ENCODE results near the gene TMEM267.
A peak's percentile ranks its signal among the peaks of the same experiment; 100 is the strongest.
"Not testable (repeated sequence)": the region's sequence is repeated elsewhere in the genome, so short reads cannot be mapped to it uniquely, and the experiment has no call there.

TMEM267 gene, protein sequence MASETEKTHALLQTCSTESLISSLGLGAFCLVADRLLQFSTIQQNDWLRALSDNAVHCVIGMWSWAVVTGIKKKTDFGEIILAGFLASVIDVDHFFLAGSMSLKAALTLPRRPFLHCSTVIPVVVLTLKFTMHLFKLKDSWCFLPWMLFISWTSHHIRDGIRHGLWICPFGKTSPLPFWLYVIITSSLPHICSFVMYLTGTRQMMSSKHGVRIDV

GRCh38 chr5:43483298-43484105 is at the start of gene TMEM267:
Gene TMEM267, minus strand, starts transcription at chr5:43483865. Its CDS starts 29,896 bp downstream, at chr5:43453969.
- DNase-seq (ENCODE audit: low read depth), result peak; percentile 64

- DNase-seq (ENCODE audit: low read depth), result no peak
Observed at GRCh38 chr5:43530648-43531047, 47.0 kb upstream of the TMEM267 start.

DNA sequence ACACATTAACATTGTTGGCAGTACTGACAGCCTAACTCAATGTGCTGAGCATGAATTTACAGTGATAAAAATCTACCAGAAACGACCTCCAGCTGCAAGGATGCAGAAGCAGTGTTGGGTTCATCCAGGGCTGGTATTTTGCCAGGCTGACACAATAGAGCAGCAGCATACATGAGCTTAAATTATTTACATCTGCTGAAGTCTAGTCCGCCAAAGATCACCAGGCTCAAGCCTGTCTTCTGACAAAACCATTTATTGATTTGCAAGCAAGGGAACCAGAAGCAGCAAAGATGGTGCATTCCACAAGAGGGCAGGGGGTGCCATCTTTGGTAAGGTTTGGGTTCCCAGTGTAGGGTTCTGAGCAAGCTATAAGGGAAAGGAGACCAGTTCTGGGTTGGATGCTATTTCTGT is 40.0 kb upstream of the TMEM267 start:
- no peak for DNase-seq (ENCODE audit: low read depth)

DNA sequence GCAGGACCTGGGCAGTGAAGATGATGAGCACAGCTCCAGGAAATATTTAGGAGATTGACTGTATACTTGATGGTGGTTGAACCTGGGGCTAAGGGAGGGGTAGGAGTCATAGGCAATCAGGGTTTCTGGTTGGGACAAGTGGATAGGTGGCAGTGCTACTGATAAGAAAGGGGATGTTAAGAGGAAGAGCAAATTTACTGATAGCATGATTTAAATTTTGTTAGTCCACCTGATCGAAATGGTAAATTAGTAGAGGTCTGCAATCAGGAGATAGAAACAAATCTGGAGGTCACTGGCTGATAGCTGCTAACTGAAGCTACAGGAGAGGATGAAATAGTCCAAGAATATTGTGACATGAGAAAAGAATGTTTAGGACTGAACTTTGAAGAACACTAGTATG is 37.0 kb upstream of the TMEM267 start:
- DNase-seq (ENCODE audit: low read depth), result no peak

DNA sequence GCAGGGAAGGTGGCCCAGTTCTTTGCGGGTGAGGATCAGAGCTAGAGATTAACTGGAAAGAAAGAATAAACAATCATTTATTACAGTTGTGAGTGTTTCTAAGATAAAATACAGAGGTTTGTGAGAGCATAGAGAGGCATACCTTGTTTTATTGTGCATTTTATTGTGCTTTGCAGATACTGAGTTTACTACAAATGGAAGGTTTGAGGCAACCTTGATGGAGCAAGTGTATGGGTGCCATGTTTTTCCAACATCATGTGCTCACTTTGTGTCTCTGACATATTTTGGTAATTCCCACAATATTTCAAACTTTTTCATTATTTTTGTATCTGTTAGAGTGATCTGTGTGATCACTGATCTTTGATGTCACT is 32.0 kb upstream of the TMEM267 start:
- DNase-seq (ENCODE audit: low read depth), result no peak

- peak; percentile 88 for DNase-seq (ENCODE audit: low read depth)
Observed at GRCh38 chr5:43514816-43515677, 31.4 kb upstream of the TMEM267 start, which contains the start of gene C5orf34. Gene C5orf34, minus strand, starts transcription at chr5:43515148. Its CDS starts 5,809 bp downstream, at chr5:43509339.

- peak; percentile 18 for DNase-seq (ENCODE audit: low read depth)
Observed at GRCh38 chr5:43514471-43514815, 30.8 kb upstream of the TMEM267 start.

DNA sequence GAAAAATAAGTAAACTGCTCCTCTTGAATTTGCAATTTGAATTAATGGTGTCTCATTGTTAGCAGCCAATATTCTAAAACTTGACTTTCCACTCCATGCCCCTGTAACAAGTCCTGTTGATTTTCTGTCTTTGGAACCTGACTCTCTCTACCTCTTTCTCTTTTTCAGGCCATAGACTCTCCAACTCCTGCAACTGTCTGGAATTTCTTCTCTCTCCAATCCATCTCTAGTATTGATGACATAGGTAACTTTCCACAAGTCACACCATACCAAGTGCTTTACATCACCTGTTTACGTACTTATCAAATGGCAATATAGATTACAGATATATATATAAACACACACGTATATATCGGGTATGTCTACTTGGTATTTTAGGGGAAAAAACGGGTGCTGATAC is 30.4 kb upstream of the TMEM267 start:
- no peak for DNase-seq (ENCODE audit: low read depth)

DNA sequence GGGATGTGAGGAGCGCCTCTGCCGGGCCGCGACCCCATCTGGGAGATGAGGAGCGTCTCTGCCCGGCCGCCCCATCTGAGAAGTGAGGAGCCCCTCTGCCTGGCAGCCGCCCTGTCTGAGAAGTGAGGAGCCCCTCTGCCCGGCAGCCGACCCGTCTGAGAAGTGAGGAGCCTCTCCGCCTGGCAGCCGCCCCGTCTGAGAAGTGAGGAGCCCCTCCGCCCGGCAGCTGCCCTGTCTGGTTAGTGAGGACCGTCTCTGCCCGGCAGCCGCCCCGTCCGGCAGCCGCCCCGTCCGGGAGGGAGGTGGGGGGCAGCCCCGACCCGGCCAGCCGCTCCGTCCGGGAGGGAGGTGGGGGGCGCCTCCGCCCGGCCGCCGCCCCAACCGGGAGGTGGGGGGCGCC is 27.4 kb upstream of the TMEM267 start:
- not testable (repeated sequence) for DNase-seq (ENCODE audit: low read depth)

GRCh38 chr5:43498581-43498980 is 14.9 kb upstream of the TMEM267 start:
- DNase-seq (ENCODE audit: low read depth), result no peak

- no peak for DNase-seq (ENCODE audit: low read depth)
Observed at GRCh38 chr5:43497311-43498104, 13.8 kb upstream of the TMEM267 start.

GRCh38 chr5:43491326-43491725 is 7.7 kb upstream of the TMEM267 start:
- no peak for DNase-seq (ENCODE audit: low read depth)

GRCh38 chr5:43486353-43486752 is 2.7 kb upstream of the TMEM267 start:
- no peak for DNase-seq (ENCODE audit: low read depth)

- no peak for DNase-seq (ENCODE audit: low read depth)
Observed at GRCh38 chr5:43485406-43485805, 1.7 kb upstream of the TMEM267 start.

- peak; percentile 64 for DNase-seq (ENCODE audit: low read depth)
Observed at GRCh38 chr5:43484106-43484849, 613 bp upstream of the TMEM267 start.

GRCh38 chr5:43482490-43483297 is 971 bp downstream of the TMEM267 start:
- no peak for DNase-seq (ENCODE audit: low read depth)

DNA sequence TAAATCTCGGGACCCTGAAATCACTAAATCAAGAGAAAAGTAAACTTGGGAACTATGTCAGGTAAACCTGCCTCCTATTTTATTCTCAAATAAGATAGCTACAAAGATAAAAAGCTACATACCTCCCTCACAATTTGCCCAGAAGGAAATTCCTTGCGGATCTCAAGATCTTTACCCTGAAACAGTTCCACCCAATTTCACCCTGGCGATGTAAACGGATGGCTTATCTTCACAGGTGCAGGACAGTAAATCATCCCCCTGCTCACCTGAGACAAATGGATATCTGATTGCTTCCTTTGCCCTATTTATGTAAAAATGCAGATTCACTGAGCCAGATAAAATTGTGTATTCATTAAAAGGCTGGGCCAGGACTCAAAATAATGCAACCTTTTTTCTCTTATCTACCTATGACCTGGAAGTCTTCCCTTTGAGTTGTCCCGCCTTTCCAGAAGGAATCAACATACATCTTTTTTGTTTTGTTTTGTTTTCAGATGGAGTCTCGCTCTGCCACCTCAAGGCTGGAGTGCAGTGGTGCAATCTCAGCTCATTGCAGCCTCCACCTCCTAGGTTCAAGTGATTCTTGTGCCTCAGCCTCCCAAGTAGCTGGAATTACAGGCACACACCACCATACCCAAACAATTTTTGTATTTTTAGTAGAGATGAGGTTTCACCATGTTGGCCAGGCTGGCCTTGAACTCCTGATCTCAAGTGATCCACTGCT is 13.8 kb downstream of the TMEM267 start:
- DNase-seq (ENCODE audit: low read depth), result no peak

GRCh38 chr5:43467100-43467499 is 16.6 kb downstream of the TMEM267 start:
- DNase-seq (ENCODE audit: low read depth), result no peak

DNA sequence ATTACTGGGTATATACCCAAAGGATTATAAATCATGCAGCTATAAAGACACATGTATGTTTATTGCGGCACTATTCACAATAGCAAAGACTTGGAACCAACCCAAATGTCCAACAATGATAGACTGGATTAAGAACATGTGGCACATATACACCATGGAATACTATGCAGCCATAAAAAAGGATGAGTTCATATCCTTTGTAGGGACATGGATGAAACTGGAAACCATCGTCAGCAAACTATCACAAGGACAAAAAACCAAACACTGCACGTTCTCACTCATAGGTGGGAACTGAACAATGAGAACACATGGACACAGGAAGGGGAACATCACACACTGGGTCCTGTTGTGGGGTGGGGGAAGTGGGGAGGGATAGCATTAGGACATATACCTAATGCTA is 18.2 kb downstream of the TMEM267 start:
- DNase-seq (ENCODE audit: low read depth), result not testable (repeated sequence)

DNA sequence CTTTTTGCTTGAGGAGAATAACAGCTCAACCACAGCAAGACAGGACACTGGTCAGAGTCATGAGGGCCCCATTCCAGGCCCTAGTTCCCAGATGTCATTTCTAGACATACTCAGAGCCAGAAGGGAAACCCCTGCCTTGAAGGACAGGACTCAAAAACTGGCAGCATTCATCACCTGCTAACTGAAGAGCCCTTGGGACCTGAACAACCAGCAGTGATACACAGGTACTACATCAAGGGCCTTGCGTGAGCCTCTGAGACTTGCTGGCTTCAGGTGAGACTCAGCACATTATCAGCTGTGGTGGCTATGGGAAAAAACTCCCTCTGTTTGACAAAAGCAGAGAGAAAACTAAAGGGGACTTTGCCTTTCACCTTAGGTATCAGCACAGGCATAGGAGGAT is 22.6 kb downstream of the TMEM267 start:
- DNase-seq (ENCODE audit: low read depth), result no peak

Data from T-helper 22 cell (primary cell).